HG02885 (cell line): ENCODE data around the gene MEOX2.

Experiments used
- ATAC-seq: cut with Tn5 transposase; IDR thresholded peaks from one replicate; pipeline ENCODE4 v1.9.1; 2021; ENCODE audit warnings: mild to moderate bottlenecking; ENCODE audit not compliant: unreplicated experiment, poor library complexity

Gene MEOX2

GRCh38 chr7:15686295-15686956 lies at the start of gene MEOX2:
Gene MEOX2, minus strand, starts transcription at chr7:15686683. Its CDS starts 281 bp downstream, at chr7:15686402.
- no peak for ATAC-seq

DNA sequence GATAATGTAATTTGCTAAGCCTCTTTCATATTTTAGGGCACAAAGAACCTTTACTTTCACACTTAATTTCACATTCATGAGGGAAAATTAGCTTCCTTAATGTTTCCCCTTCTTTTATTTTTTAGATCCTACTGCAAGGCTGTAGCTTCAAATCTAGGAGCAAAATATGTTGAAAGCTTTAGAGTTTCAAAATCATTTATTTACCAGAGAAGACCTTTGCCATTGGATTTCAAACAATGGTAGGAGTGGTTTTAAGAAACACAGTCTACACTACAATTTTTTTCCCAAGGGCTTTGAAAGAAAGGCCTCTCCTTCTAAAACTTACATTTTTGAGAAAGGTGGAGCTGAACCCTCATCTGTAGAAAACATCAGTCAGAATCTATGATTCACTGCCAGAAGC lies 43.3 kb upstream of the MEOX2 start:
- no peak for ATAC-seq

GRCh38 chr7:15725051-15725450 lies 38.6 kb upstream of the MEOX2 start:
- no peak for ATAC-seq

DNA sequence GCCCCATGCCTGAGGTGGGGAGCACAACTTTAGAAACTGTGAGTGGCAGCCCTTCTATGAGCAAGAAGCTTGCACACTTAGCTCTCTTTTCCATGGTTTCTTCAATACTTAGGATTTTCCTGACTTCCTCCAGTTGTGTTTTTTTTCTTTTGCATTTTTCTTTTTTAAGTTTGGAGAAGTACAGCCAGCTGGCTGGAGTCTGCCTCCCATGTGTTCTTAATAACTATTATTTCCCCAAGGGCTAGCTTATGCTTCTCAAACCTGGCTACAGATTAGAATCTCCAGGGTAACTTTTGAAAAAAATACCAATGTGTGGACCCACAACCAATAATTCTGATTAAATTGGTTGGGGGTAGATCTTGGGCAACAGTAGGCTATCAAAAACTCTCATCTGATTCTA lies 37.4 kb upstream of the MEOX2 start:
- no peak for ATAC-seq

DNA sequence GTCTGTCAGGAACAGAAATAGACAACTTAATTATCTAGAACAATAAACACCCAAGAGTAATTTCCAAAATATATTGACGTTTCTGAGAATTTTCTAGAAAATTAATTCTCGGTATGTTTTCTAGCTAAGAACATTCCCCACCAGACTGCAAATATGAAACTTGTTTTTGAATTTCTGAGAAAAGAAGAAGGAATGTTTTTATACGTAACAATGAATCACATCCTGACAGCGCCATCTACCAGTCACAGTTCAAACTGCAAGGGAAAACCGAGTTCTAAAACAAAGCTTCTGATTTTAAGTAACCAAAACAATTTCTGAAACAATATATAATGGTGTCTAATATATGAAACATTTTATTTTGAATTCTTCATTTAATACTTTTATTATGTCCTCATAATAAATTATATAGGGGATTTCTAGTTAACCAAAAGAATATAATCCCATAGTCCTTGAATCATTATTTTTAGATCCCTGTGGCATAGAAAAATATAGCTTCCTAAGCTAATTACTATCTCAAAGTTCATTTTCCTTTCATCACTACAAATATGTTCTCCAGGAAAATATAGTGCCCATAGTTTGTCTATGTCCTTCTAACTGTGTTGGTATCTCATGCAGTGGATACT lies 34.5 kb upstream of the MEOX2 start:
- no peak for ATAC-seq

DNA sequence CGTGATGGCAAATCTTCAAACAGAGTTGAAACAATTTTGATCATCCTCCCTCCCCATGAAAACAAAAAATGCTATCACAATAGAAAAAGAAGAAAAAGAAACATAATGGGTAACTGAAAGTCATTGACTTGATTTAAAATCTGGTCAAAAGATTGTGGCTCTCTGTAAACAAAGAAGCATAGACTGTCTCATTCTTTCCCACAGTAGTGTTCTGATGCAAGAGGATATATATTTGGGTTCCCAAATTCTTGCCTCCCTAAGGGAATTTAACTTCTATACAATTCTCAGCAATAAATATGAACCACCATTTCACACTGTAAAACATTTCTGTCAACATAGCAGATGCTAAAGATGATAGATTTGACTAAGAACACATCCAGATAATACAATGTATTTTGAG lies 32.8 kb upstream of the MEOX2 start:
- no peak for ATAC-seq

- no peak for ATAC-seq
These were observed 29.0 kb upstream of the MEOX2 start for GRCh38 chr7:15715435-15715834.

DNA sequence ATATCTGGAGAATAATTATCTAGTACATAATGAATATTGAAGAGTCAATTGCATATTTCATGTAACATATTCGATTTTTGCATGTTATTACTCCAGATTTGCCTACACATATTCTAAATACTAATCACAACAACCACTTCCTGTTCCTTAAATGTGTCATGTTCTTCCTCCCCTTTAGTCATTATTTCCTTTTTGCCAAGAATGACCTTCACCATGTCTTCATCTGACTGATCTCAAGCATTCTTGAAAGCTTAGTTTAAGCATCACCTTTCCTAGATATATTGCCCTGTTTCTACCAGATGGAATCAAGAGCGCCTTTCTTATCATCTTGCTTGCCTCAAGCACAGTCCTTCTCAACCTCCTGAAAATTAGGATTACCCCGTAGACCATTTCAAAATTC lies 23.5 kb upstream of the MEOX2 start:
- no peak for ATAC-seq

DNA sequence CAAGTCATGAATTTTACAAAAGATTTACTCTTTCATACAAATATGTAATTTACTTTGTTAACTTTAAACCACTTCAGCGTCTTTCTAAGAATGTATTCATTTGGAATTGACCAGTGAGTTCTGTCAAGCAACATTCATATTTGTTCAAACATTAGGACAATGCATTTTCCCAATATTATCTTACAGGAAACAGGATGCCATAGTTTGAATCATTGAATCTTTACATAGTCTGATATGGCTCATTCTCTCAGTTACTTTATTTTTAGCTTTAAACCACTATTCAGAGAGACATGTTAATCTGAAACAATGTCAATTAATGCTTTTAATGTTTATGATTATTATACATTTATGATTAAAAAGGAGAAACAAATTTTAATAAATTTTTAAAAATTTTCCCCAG lies 21.1 kb upstream of the MEOX2 start:
- ATAC-seq = no peak

DNA sequence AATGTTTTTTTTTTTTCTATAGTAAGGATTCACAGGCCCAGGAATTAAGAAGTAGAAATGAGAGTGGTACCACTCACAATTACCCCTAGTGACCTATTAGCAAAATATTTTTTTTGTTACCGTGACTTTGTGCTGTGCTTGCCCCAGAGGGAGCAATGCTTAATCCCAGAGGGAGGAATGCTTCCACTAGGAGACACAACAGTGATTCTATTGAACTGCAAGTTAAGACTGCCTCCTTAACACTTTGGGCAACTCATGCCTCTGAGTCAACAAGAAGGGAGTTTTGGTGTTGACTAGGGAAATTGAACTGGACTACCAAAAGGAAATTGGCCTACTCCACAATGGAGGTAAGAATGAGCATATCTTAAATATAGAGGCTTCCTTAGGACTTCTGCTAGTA lies 17.2 kb upstream of the MEOX2 start:
- ATAC-seq = no peak

DNA sequence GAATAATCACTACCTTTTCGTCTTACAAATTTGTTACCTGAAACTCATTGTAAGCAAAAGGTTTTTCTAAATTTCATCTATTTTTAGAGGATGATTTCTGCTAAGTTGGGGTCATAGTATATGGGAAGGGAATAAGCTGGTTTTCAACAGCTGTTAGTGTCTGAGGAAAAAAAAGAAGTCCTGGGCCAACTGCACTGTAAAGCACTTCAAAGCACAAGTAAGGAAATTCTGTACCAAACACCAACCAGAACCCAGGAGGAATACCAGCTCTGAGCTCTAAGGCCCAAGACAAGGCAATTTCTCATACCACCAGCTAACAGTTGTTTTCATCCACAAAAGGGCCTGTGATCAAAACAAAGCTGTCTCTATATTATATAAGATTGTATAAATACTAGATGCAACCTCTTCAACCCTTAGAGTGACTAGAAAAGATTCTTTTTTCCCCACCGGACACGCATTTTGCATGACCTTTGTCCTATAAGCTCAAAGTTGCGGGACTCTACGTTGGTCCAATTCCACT lies 6.1 kb upstream of the MEOX2 start:
- no peak for ATAC-seq

- no peak for ATAC-seq
These were observed 2.4 kb upstream of the MEOX2 start for GRCh38 chr7:15688911-15689310.

GRCh38 chr7:15688279-15688626 lies 1.8 kb upstream of the MEOX2 start:
- no peak for ATAC-seq

DNA sequence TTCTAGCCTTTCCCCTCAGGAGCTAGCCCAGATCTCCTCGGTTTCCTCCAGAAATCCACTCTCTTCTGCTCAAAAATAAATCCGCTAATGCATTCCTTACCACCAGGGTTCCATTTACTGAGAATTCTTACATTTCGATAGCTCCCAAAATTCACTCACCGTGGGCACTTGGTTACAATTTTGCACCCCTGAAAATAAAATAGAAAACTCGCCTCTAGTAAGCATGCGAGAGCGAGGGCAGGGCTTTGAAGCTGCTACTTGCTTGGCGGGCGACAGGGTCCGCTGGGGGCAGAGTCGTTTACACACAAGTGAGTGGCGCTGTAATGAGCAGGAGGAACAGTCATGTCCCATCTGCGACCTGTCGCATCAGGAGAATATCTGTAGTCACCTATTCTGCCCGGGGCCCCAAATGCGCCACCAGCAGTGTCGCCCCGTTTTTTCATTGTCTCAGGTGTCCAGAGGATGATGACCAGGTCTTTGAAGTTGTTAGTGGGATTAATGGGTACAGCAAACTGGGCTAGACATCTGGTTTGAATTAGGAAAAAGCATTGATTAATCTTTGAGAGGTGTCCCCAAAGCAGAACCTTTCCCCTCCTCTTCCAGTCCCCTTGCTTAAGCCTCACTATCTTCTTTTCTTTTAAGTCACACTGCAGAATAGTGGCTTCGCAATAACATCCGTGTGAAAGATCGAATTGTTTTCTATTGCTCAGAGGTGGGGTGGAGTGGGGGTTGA lies 1.2 kb upstream of the MEOX2 start:
- ATAC-seq = no peak

DNA sequence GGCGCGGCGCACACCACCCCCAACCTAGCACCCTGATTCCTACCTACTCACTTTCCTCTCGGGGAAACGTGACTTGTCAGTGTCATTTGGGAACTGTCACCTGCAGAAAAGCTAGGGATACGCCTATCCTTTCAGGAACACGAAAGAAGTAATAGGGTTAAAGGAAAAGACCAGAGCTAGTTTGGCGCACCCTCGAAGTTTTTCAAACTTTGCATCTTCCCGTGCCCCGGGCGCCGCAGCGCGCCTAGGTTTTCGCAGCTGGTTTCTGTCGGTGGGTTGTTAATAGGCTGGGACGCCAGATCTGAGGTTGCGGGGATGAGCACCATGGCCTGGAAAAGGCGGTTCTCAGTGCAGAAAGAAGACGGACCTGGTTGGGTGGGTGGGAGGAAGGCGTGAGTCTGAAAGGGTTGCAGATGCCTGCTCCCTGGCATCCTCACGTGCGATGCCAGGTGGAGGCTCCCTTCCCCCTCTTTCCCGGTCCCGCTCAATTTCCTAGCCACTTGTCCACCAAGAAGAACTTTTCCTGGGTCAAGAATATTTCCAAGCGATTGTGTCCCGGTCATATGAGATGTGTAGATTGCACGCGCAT lies 568 bp upstream of the MEOX2 start:
- ATAC-seq = no peak

DNA sequence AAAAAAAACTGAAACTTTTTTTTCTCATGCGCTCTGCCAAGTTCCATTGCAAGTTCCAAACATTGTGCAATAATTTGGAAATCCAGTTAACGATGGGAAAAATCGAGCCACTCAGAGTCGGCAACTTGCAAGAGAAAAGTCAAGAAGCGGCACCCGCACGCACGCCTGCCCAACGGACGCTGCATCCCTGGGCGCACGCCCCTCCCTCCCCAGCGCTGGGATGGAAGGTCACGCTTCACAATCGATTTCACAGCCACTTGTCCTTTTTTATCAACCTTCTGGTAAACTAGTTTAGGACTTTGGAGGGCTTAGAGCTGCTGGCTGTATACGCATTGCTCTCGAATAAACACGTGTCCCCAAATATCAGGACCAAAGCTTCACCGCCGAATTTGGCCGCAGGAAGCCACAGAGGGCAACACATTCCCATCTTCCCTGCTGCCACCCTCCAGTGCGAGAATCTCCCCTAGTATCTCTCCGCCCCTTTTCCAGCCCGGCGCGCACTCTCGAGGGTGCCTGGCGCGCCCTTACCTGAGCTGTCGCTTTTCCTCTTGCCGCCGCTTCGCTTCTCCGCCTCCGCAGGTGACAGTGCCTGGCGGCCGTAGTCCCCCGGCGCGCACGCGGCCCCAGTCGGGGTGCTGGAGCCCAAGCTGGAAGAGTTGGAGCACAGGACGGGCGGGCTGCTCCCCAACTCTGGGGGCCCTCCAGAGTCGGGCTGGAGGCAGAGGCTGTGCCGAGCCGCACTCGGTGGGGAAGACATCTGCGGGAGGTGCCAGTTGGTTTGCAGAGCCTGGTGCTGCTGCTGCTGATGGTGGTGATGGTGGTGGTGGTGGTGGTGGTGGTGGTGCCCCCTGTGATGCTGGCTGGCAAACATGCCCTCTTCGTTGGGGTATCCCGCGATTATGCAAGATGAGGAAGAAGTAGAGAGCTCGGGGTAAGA lies 857 bp downstream of the MEOX2 start:
- ATAC-seq = no peak

- ATAC-seq = no peak
These were observed 1.6 kb downstream of the MEOX2 start for GRCh38 chr7:15684871-15685270.

DNA sequence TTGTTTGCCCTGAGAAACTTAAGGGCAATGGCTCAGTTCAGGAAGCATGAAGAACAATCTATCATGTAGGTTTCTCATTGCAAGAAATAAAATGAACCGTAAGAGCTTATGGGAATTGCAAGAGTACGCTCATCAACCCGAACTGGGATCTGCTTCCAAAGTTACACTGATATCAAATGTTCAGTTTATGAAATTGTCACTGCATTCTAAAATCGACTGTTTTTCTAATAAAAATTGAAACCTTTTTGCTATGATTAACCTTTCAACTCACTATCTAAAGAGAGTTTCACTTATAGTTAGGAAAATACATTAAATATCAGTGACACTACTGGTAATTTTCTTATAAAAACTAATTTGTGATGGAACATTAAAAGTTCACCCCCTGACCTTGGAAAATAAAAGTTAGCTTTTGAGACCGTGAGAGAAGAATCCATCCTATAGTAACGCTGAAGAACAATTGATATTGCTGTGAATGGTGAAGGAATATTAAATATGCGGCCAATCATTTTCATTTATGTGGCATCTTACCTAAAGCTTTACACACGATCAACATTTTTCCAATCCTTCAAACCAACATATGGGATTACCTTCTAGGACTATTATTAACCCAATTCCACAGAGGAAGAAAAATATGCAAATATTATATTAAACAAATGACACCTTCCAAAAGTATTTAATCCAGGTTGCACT lies 2.2 kb downstream of the MEOX2 start:
- no peak for ATAC-seq

- ATAC-seq = no peak
These were observed 3.7 kb downstream of the MEOX2 start for GRCh38 chr7:15682751-15683245.
